GM12864 (cell line): Measurements from ENCODE around the gene FAM163A.
"Not testable (repeated sequence)": the region's sequence is repeated elsewhere in the genome, so short reads cannot be mapped to it uniquely, and the experiment has no call there.

ENCODE experiments used
- DNase-seq: peaks from one replicate; pipeline ENCODE4 v3.0.0-alpha.2; 2011; ENCODE audit warnings: low read depth
- H3K4me3 ChIP-seq: 2 replicates; pipeline ENCODE4 v1.5.1; 2011; ENCODE audit warnings: mild to moderate bottlenecking, low read depth, low read length, control low read depth
- CTCF ChIP-seq: IDR thresholded peaks from 2 replicates; pipeline ENCODE4 v1.5.1; 2011; ENCODE audit warnings: low read depth, mild to moderate bottlenecking, moderate library complexity, low read length, control low read depth, inconsistent platforms; ENCODE audit errors: missing control alignments

The FAM163A gene

GRCh38 chr1:179853102-179853501 is 110.0 kb downstream of the FAM163A start:
- H3K4me3 ChIP-seq, result no peak overlapping the region
- TF ChIP-seq CTCF, result no peak
- DNase-seq, result no peak

GRCh38 chr1:179855831-179856230 is 112.7 kb downstream of the FAM163A start:
- not testable (repeated sequence) for H3K4me3 ChIP-seq, DNase-seq

GRCh38 chr1:179856296-179856695 is 113.2 kb downstream of the FAM163A start:
- H3K4me3 ChIP-seq, result no peak overlapping the region
- no peak for DNase-seq
- no peak for TF ChIP-seq CTCF

- no peak overlapping the region for H3K4me3 ChIP-seq
- no peak for TF ChIP-seq CTCF
- DNase-seq, result no peak
Measured at GRCh38 chr1:179857009-179857408, 113.9 kb downstream of the FAM163A start.

GRCh38 chr1:179860652-179861051 is 117.6 kb downstream of the FAM163A start:
- DNase-seq, result no peak
- H3K4me3 ChIP-seq, result no peak overlapping the region
- no peak for TF ChIP-seq CTCF

- TF ChIP-seq CTCF, result no peak
Measured at GRCh38 chr1:179865377-179865776, 122.3 kb downstream of the FAM163A start.

More at GRCh38 chr1:179865377-179865776, 122.3 kb downstream of the FAM163A start:
- no peak for DNase-seq
- no peak overlapping the region for H3K4me3 ChIP-seq
